ENCODE data around the gene DHDH.
"Not testable (repeated sequence)": the region's sequence is repeated elsewhere in the genome, so short reads cannot be mapped to it uniquely, and the experiment has no call there.

Gene DHDH

DNA sequence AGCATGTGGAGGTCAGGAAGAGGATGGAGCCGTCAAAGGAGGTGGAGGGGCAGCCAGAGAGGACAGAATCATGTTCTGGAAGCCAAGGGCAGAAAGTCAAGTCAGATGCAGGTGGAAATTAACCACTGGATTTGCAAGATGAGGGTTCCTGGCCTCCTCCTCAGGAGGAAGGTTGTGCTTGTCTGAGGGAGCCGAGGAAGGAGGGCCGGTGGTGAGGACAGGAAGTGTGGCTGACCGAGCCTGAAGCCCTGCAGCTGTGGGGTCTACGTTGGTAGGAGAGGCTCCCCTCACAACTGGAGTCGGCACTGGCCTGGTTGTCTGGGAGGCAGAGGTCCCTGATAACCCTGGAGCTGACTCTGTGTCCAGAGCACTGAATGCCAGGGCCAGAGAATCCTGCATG, 15.4 kb upstream of the DHDH start:
- no peak for DNase-seq (ENCODE audit: low read depth)

DNA sequence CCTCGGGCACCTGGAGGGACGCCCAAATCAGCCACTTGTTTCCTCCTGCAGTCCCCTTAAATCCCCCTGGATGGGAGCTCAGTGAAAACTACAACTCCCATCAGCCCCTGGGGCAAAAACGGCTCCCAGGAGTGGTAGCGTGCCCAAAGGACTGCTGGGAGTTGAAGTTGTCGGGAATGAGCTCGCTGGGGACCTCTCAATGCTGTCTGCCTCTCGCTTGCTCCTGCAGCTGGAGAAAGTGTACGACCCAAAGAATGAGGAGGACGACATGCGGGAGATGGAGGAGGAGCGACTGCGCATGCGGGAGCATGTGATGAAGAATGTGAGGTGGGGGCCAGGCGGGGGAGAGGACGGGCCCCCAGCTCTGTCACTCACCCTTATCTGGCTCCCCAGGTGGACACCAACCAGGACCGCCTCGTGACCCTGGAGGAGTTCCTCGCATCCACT, 14.7 kb upstream of the DHDH start:
- DNase-seq (ENCODE audit: low read depth) = peak; percentile 36

DNA sequence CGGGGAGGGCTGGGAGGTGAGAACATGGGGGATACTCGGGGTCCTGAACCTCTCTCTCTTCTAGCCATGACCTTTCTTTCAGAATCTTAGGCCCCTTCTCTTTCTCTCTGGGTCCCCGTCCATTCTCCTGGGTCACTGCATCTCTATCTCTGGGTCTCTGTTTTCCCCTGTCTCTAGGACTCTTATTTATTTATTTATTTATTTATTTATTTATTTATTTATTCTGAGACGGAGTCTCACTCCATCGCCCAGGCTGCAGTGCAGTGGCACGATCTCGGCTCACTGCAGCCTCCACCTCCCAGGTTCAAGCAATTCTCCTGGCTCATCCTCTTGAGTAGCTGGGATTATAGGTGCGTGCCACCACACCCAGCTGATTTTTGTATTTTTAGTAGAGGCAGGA, 14.2 kb upstream of the DHDH start:
- DNase-seq (ENCODE audit: low read depth) = not testable (repeated sequence)

DNA sequence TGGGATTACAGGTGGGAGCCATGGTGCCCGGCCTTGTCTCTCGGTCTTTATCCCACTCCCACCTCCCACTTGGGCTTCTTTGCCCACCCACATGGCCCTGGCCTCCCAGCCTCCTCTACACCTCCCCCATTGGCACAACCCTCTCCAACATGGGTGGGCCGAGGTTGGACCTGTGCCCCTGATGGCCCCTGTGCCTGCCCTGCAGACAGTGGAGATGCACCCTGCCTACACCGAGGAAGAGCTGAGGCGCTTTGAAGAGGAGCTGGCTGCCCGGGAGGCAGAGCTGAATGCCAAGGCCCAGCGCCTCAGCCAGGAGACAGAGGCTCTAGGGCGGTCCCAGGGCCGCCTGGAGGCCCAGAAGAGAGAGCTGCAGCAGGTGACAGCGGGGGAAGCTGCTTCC, 12.6 kb upstream of the DHDH start:
- no peak for DNase-seq (ENCODE audit: low read depth)

DNA sequence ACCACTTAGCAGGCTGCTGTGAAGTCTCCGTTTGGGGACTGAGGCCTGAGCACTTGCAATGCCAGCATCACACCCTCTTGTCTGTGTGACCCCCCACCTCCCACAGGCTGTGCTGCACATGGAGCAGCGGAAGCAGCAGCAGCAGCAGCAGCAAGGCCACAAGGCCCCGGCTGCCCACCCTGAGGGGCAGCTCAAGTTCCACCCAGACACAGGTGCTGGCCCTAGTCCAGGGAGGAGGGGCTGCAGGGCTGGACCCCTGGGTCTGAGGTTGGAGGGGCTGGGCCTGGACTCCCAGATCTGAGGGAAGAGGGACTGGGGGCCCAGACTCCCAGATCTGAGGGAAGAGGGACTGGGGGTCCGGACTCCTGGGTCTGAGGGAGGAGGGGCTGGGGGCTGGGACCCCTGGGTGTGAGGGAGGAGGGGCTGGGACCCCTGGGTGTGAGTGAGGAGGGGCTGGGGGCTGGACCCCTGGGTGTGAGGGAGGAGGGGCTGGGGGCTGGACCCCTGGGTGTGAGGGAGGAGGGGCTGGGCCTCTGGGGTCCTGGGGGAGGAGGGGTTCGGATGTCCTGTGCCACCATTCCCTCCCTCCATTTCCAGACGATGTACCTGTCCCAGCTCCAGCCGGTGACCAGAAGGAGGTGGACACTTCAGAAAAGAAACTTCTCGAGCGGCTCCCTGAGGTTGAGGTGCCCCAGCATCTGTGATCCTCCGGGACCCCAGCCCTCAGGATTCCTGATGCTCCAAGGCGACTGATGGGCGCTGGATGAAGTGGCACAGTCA, 11.6 kb upstream of the DHDH start:
- DNase-seq (ENCODE audit: low read depth) = no peak

DNA sequence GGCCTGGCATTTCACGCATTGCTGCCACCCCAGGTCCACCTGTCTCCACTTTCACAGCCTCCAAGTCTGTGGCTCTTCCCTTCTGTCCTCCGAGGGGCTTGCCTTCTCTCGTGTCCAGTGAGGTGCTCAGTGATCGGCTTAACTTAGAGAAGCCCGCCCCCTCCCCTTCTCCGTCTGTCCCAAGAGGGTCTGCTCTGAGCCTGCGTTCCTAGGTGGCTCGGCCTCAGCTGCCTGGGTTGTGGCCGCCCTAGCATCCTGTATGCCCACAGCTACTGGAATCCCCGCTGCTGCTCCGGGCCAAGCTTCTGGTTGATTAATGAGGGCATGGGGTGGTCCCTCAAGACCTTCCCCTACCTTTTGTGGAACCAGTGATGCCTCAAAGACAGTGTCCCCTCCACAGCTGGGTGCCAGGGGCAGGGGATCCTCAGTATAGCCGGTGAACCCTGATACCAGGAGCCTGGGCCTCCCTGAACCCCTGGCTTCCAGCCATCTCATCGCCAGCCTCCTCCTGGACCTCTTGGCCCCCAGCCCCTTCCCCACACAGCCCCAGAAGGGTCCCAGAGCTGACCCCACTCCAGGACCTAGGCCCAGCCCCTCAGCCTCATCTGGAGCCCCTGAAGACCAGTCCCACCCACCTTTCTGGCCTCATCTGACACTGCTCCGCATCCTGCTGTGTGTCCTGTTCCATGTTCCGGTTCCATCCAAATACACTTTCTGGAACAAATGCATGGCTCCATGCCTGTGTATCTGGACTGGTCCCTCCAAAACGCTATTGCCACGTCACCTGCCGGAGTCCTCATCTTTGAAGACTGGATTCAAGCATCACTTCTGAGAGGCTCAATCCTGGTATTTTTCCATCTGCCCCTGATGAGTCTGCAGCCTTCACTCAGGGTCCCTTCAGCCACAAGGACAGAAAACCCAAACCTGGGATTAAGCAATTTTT, 10.7 kb upstream of the DHDH start:
- no peak for DNase-seq (ENCODE audit: low read depth)

DNA sequence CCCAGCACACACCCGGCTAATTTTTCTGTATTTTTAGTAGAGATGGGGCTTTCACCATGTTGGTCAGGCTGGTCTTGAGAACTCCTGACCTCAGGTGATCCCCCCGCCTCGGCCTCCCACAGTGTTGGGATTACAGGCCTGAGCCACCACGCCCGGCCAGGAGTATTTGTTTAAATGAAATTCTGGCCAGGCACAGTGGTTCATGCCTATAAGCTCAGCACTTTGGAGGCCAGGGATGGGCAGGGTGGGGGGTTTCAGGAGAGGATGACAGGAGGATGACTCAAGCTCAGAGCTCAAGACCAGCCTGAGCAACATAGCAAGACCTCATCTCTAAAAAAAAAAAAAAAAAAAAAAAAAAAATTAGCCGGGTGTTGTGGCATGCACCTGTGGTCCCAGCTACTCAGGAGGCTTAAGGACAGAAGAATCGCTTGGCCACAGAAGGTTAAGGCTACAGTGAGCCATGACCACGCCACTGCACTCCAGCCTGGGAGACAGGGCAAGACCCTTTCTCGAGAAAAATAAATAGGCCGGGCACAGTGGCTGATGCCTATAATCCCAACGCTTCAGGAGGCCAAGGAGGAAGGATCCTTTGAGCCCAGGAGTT, 8.2 kb upstream of the DHDH start:
- DNase-seq (ENCODE audit: low read depth) = peak; percentile 92

DNA sequence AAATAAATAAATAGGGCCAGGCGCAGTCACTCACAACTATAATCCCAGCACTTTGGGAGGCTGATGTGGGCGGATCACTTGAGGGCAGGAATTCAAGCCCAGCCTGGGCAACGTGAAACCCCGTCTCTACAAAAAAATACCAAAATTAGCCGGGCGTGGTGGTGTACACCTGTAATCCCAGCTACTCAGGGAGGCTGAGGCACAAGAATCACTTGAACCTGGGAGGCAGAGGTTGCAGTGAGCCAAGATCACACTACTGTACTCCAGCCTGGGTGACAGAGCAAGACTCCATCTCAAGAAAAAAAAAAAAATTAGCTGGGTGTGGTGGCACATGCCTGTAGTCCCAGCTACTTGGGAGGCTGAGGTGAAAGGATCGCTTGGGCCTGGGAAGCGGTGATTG, 7.6 kb upstream of the DHDH start:
- DNase-seq (ENCODE audit: low read depth) = not testable (repeated sequence)

DNA sequence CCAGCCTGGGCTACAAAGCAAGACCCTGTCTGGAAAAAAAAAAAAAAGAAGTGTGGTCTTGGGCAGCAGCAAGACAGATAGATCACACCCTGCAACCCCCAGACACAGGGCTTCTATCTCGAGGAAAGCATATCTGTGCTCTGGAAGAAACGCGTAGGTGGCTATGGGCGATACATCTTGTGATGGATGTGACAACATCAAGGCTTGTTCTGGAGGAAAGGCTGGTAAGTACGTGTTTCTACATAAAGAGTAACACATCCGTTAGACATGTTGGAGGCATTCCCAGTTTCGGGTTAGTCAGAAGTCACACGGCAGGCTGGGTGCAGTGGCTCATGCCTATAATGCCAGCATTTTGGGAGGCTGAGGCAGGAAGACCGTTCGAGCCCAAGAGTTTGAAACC, 6.6 kb upstream of the DHDH start:
- peak; percentile 97 for DNase-seq (ENCODE audit: low read depth)

DNA sequence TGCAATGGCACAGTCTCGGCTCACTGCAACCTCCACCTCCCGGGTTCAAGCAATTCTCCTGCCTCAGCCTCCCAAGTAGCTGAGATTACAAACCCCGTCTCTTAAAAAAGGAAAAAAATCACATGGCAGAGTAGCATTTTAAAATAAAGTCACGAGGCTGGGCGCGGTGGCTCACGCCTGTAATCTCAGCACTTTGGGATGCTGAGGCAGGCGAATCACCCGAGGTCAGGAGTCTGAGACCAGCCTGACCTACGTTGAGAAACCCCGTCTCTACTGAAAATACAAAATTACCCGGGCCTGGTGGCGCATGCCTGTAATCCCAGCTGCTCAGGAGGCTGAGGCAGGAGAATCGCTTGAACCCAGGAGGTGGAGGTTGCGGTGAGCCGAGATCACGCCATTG, 5.8 kb upstream of the DHDH start:
- DNase-seq (ENCODE audit: low read depth) = not testable (repeated sequence)

DNA sequence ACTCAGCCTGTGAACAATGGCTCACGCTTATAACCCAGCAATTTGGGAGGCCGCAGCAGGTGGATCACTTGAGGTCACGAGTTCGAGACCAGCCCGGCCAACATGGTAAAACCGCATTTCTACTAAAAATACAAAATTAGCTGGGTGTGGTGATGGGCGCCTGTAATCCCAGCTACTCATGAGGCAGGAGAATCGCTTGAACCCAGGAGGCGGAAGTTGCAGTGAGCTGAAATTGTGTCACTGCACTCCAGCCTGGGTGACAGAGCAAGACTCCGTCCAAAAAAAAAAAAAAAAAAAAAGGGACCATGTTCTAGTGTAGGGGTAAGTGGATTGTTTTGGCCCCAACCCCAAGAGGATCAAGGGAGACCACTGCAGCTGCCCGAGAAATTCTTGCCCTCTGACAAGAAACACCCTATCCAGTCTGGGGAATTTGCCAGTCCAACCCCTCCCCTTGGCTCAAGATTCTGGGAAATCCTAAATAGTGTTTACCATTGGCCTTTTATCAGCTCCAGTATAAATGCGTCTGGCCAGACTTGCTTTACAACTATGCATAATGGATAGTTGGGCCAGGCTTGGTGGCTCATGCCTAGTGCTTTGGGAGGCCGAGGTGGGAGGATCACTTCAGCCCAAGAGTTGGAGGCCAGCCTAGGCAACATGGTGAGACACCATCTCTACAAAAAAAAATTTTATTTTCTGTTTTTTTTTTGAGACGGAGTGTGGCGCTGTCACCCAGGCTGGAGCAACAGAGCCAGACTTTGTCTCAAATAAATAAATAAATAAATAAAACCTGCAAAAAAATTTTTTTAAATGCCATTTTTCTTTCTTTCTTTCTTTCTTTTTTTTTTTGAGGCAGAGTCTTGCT, 5.1 kb upstream of the DHDH start:
- DNase-seq (ENCODE audit: low read depth) = no peak

DNA sequence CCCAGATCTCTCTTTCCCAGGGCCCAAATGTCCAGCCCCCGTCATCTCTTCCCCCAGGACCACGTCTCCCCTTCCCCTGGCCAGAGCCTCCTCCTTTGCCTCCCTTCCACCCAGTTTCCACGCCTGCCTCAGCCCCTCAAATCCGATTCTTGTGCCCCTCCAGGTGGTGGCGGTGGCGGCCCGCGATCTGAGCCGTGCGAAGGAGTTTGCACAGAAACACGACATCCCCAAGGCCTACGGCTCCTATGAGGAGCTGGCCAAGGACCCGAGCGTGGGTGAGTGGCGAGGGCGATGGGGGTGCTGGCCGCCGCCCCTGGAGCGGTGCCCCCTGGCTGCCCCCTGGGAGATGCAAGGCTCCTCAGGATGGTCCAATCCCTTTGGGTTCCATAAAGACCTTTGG, 1.3 kb downstream of the DHDH start:
- no peak for DNase-seq (ENCODE audit: low read depth)

DNA sequence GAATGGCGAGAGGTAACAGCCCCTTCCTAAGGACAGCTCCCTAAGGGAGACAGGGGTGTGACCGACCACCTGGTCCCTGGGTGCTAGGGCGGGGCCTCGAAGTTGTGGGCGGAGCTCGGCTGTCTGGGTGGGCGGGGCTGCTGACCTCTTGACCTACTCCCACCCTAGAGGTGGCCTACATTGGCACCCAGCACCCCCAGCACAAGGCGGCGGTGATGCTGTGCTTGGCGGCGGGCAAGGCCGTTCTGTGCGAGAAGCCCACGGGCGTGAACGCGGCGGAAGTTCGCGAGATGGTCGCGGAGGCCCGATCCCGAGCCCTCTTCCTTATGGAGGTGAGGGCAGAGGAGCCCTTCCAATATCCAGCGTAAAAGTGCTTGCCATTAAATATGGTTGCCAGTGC, 2.4 kb downstream of the DHDH start:
- no peak for DNase-seq (ENCODE audit: low read depth)

DNA sequence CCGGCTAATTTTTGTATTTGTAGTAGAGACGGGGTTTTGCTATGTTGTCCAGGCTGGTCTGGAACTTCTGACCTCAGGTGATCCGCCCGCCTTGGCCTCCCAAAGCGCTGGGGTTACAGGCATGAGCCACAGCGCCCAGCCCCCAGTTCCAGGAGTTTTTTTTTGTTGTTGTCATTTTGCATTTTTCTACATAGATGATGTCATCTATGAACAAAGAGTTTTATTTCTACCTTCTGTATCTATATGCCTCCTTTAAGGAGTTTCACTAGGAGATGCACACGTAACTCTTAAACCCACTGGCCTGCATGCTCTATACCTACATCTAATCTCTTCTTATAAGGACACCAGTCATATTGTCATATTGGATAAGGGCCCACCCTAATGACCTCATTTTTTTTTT, 4.8 kb downstream of the DHDH start:
- DNase-seq (ENCODE audit: low read depth) = no peak

DNA sequence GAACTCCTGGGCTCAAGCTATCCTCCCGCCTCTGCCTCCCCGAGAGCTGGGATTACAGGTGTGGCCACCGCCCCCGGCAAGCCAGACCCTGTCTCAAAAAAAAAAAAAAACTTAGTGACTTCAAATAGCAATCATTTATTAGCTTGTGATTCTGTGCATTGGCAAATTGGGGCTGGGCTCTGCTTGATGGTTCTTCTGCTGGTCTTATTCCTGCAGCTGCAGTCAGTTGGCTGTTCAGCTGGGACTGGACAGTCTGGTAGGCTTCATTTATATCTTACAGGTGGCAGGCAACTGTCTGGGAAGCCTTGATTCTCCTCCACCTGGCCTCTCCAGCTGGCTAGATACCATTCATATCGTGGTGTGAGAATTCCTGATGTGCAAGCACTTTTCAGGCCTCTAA, 7.4 kb downstream of the DHDH start:
- no peak for DNase-seq (ENCODE audit: low read depth)

DNA sequence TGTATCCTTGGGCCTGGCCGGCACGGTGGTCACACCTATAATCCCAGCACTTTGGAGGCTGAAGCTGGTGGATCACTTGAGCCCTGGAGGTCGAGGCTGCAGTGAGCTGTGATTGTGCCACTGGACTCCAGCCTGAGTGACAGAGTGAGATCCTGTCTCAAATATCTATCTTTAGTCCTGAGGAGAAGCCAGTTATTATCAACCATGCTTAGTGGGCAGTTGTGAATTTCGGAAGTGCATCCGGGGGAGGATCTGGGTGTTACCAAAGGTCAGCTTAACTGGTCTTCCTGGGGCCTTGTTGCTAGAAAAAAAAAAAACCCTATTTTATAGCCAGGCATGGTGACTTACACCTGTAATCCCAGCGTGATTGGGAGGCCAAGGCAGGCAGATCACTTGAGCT, 9.6 kb downstream of the DHDH start:
- no peak for DNase-seq (ENCODE audit: low read depth)

DNA sequence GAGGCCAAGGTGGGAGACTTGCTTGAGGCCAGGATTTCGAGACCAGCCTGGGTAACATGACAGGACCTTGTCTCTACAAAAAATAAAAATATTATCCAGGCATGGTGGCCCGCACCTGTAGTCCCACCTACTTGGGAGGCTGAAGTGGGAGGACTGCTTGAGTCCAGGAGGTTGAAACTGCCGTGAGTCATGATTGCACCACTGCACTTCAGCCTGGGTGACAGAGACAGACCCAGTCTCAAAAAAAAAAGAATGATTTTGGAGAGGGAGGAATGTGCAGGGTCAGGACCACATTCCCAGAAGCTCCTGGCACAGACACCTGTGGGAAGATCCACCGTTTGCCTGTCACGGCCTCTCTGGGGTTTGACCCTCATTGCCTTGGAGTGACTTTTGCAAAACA, 11.9 kb downstream of the DHDH start:
- DNase-seq (ENCODE audit: low read depth) = no peak

DNA sequence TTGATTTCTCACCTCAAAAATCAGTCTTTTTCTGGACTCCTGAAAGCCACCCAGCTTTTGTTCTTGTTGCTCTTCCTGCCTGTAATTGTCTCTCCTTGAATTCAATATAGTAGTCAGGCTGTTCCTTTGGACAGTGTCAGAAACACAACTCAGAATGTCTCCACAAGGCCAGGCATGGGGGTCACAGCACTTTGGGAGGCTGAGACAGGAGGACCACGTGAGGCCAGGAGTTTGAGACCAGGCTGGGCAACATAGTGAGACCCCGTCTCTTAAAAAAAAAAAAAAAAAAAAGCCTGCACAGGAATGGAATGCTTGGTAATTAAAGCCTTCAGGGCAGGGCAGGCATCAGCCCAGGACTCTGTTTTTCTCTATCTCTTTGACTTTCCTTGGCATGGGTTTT, 12.3 kb downstream of the DHDH start:
- no peak for DNase-seq (ENCODE audit: low read depth)

DNA sequence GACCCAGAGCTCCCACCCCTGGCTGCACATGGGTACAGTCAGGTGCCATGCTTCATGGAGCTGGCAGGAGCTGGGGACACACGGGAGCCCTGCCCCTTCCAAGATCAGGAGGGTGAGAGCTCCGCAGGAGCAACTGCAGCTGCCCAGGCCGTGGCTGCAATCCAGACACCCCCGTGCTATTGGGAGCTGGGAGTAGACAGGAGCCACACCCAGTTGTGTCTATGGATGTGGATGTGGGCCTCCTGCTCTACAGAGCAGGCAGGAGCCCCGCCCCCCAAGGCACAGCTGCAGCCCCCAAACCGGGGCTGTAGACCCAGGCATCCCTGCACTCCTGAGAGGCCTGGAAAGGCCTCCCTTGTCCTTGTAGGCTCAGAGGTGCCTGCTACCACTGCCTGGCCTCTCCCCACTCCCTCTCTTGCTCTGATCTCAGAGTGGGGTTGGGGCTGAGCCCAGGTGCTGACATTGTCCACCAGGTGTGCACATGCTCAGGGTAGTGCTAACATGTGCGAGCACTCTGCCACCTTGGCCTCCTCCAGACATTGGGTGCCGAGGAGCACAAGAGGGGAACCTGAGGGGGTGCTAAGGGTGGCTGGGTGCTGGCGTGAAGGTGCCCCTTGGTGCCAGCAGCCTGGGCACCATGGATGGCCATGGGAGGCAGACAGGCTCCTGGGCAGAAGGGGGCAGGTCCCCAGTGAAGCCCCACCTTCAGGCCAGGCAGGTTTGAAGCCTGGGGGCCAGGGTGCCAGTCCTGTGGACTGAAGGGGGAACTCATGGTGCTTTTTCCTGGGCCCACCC, 13.2 kb downstream of the DHDH start:
- no peak for DNase-seq (ENCODE audit: low read depth)

DNA sequence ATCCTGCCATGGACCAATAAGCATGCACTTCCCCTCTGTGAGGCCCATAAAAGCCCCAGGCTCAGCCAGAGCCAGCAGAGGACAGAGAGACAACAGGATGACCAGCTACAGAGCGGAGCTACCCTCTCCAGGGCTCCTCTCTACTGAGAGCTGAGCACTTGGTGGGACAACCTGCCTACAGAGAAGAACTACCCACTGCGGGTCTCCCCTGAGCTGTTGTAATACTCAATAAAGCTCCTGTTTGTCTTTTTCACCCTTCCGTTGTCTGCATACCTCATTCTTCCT, 13.7 kb downstream of the DHDH start:
- DNase-seq (ENCODE audit: low read depth) = no peak

DNA sequence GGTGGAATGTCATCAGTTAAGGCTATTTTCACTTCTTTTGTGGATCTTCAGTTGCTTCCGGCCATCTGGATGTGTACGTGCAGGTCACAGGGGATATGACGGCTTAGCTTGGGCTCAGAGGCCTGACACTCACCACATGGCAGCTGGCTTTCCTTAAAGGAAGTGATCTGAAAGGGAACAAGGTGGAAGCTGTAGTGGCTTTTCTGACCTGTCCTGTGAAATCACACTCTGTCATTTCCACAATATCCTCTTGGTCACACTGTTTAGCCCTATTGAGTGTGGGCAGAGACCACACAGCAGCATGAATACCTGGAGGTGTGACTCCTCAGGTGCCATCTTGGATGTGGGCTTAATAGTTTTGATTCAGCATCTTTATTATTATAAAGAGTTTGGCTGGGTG, 16.7 kb downstream of the DHDH start:
- DNase-seq (ENCODE audit: low read depth) = no peak
